Measurements from ENCODE around the gene ALLC. TPM values are rescaled to one million over a fixed set of nuclear protein-coding genes. Genes with fewer than 3 reads are reported as not detected.

The ALLC gene
- total and polyA plus RNA-seq, 10 of the 15 experiments (the other 5 are each of a cell fraction or from before 2014, with no cell fraction given), result 0.05 TPM; not detected in 9

GRCh38 chr2:3641841-3642421 lies 16.1 kb upstream of the ALLC start:
- ATAC-seq (no peak), DNase-seq (ENCODE audit: low read depth, low spot score) (no peak), FAIRE-seq (no peak)
- Histone ChIP-seq H3K9ac (ENCODE audit: control insufficient read depth, insufficient read depth, low read length) (no peak overlapping the region), H3K27me3 (replicated peaks in 1 of 2; ENCODE audit: control insufficient read depth in 2 of 2, insufficient read depth in 2 of 2, low read length in 1 of 2) (no peaks in the 10 kb centered on the region), H3K27ac (ENCODE audit: control insufficient read depth, insufficient read depth) (no peak overlapping the region), H3K4me3 (no peak overlapping the region), H3K36me3 (ENCODE audit: control insufficient read depth in 2 of 2, insufficient read depth in 2 of 2, low read length in 1 of 2) (no peaks in the 10 kb centered on the region), H2AFZ (ENCODE audit: control insufficient read depth, low read depth, low read length) (no peak overlapping the region), H3K9me3 (replicated peaks; ENCODE audit: control insufficient read depth, insufficient read depth, low read length) (no peaks in the 10 kb centered on the region), H3K4me1 (ENCODE audit: control insufficient read depth, insufficient read depth, low read length) (no peaks in the 10 kb centered on the region), H3K79me2 (ENCODE audit: control insufficient read depth, insufficient read depth, low read length) (no peaks in the 10 kb centered on the region), H4K20me1 (ENCODE audit: control insufficient read depth, insufficient read depth) (no peaks in the 10 kb centered on the region), H3K4me2 (ENCODE audit: control insufficient read depth, insufficient read depth) (no peak overlapping the region)
- ChIA-PET CTCF (no interaction called here), SMC1A (ENCODE audit: uncharacterized antibody, unreplicated experiment) (interaction anchor here (1.3 to 2.0 kb wide), 3 partner anchors 9 to 18 kb away, joined by 3 to 6 read pairs (median 3); no protein-coding TSS in a partner anchor), POLR2A (interaction anchor here (0.6 kb wide), 1 partner anchor 10 kb away, joined by 8 read pairs; no protein-coding TSS in a partner anchor), RAD21 (ENCODE audit: unreplicated experiment) (no interaction called here)
- TF ChIP-seq NFYA (IDR thresholded peaks at IDR 0.05; ENCODE audit: borderline replicate concordance, low read depth, low read length), result no peak
- no peak for TF ChIP-seq SP1 (IDR thresholded peaks at IDR 0.05; ENCODE audit: low read depth, low read length)
- TF ChIP-seq NFXL1 (IDR thresholded peaks at IDR 0.05; ENCODE audit: borderline replicate concordance), result no peak
- TF ChIP-seq CBX5 (IDR thresholded peaks at IDR 0.05; ENCODE audit: low read depth), result no peak
- intact Hi-C loops (cut with micrococcal nuclease; ENCODE audit: unreplicated experiment) (no loop called here), in situ Hi-C loops (cut with MboI) (no loop called here)
- no TSS peak for BruUV-seq (replicated peaks)
- WGBS (ENCODE audit: insufficient coverage, insufficient replicate concordance, low lambda C conversion rate, missing lambda C conversion rate), result 74% methylated on average over 26 of the region's 26 CpGs

GRCh38 chr2:3642521-3643215 lies 15.3 kb upstream of the ALLC start:
- intact Hi-C loops (cut with micrococcal nuclease; ENCODE audit: unreplicated experiment), result no loop called here
- Histone ChIP-seq H4K20me1 (ENCODE audit: control insufficient read depth, insufficient read depth) (no peaks in the 10 kb centered on the region), H3K79me2 (ENCODE audit: control insufficient read depth, insufficient read depth, low read length) (no peaks in the 10 kb centered on the region), H3K9ac (ENCODE audit: control insufficient read depth, insufficient read depth, low read length) (no peak overlapping the region), H3K4me3 (no peak overlapping the region), H3K27me3 (replicated peaks in 1 of 2; ENCODE audit: control insufficient read depth in 2 of 2, insufficient read depth in 2 of 2, low read length in 1 of 2) (no peaks in the 10 kb centered on the region), H2AFZ (ENCODE audit: control insufficient read depth, low read depth, low read length) (no peak overlapping the region), H3K27ac (ENCODE audit: control insufficient read depth, insufficient read depth) (no peak overlapping the region), H3K4me1 (ENCODE audit: control insufficient read depth, insufficient read depth, low read length) (no peaks in the 10 kb centered on the region), H3K36me3 (ENCODE audit: control insufficient read depth in 2 of 2, insufficient read depth in 2 of 2, low read length in 1 of 2) (no peaks in the 10 kb centered on the region), H3K9me3 (replicated peaks; ENCODE audit: control insufficient read depth, insufficient read depth, low read length) (no peaks in the 10 kb centered on the region), H3K4me2 (ENCODE audit: control insufficient read depth, insufficient read depth) (no peak overlapping the region)
- ChIA-PET SMC1A (ENCODE audit: uncharacterized antibody, unreplicated experiment) (interaction anchor here (1.3 to 2.0 kb wide), 3 partner anchors 9 to 19 kb away, joined by 3 to 6 read pairs (median 3); no protein-coding TSS in a partner anchor), POLR2A (interaction anchor here (0.6 kb wide), 1 partner anchor 9 kb away, joined by 8 read pairs; no protein-coding TSS in a partner anchor), RAD21 (ENCODE audit: unreplicated experiment) (no interaction called here), CTCF (no interaction called here)
- in situ Hi-C loops (cut with MboI), result no loop called here
- FAIRE-seq (no peak), DNase-seq (ENCODE audit: low read depth, low spot score) (no peak), ATAC-seq (no peak)
- BruUV-seq (replicated peaks), result no TSS peak
- WGBS (ENCODE audit: insufficient coverage, insufficient replicate concordance, low lambda C conversion rate, missing lambda C conversion rate), result 66% methylated on average over 18 of the region's 18 CpGs
- TF ChIP-seq NFIC (IDR thresholded peaks at IDR 0.05; ENCODE audit: low read depth, low read length) (no peak), ZNF622 (IDR thresholded peaks at IDR 0.05) (no peak), MXI1 (IDR thresholded peaks at IDR 0.05; ENCODE audit: low read depth, low read length) (no peak), PML (IDR thresholded peaks at IDR 0.05; ENCODE audit: low read length) (no peak), YY1 (IDR thresholded peaks at IDR 0.05; ENCODE audit: low read depth, low read length) (no peak), IKZF1 (conservative IDR thresholded peaks at IDR 0.05) (no peak), SUZ12 (IDR thresholded peaks at IDR 0.05; ENCODE audit: unreplicated experiment) (no peak), PBX3 (IDR thresholded peaks at IDR 0.05; ENCODE audit: insufficient replicate concordance, low read depth, low read length) (no peak), ZNF24 (IDR thresholded peaks at IDR 0.05) (no peak)
- TF ChIP-seq, protein P1, sequence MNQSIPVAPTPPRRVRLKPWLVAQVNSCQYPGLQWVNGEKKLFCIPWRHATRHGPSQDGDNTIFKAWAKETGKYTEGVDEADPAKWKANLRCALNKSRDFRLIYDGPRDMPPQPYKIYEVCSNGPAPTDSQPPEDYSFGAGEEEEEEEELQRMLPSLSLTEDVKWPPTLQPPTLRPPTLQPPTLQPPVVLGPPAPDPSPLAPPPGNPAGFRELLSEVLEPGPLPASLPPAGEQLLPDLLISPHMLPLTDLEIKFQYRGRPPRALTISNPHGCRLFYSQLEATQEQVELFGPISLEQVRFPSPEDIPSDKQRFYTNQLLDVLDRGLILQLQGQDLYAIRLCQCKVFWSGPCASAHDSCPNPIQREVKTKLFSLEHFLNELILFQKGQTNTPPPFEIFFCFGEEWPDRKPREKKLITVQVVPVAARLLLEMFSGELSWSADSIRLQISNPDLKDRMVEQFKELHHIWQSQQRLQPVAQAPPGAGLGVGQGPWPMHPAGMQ (IDR thresholded peaks at IDR 0.05; ENCODE audit: borderline replicate concordance), result no peak

Measured in GM12878 (cell line).